SJSA1 (cell line): Measurements from ENCODE around the gene KIF4A. TPM values are rescaled to one million over a fixed set of nuclear protein-coding genes. Genes with fewer than 3 reads are reported as not detected.
A peak's percentile ranks its signal among the peaks of the same experiment; 100 is the strongest.
"Not testable (repeated sequence)": the region's sequence is repeated elsewhere in the genome, so short reads cannot be mapped to it uniquely, and the experiment has no call there.

ENCODE experiments used
- DNase-seq, 2 experiments: peaks; one replicate each; pipeline ENCODE4 v3.0.0-alpha.2; 2015 to 2020; ENCODE audit warnings: low spot score in 2 of 2, low read depth in 1 of 2
- H3K27ac ChIP-seq: fragments of 250-450 bp; sonication (Bioruptor Pico); 2 replicates; pipeline ENCODE4 v1.5.1; 2020; ENCODE audit warnings: mild to moderate bottlenecking, moderate library complexity
- H3K27me3 ChIP-seq: fragments of 250-450 bp; sonication (Bioruptor Pico); replicated peaks from 2 replicates; pipeline ENCODE4 v1.5.1; 2020; ENCODE audit warnings: mild to moderate bottlenecking, moderate library complexity
- H3K36me3 ChIP-seq: fragments of 250-450 bp; sonication (Bioruptor Pico); 2 replicates; pipeline ENCODE4 v1.5.1; 2020; ENCODE audit warnings: mild to moderate bottlenecking
- H3K4me1 ChIP-seq: fragments of 250-450 bp; sonication (Bioruptor Pico); replicated peaks from 2 replicates; pipeline ENCODE4 v1.6.1; 2021; ENCODE audit warnings: mild to moderate bottlenecking
- H3K4me3 ChIP-seq: fragments of 250-450 bp; sonication (Bioruptor Pico); 2 replicates; pipeline ENCODE4 v1.5.1; 2020; ENCODE audit warnings: mild to moderate bottlenecking
- H3K9me3 ChIP-seq: fragments of 250-450 bp; sonication (Bioruptor Pico); replicated peaks from 2 replicates; pipeline ENCODE4 v1.5.1; 2020; ENCODE audit warnings: mild to moderate bottlenecking
- total RNA-seq: library from RNA; depleted of rRNA; stranded (reverse); fragments of >200 nt; shearing (Covaris generic); gene quantifications from 2 replicates; pipeline ENCODE4 v1.2.3, GENCODE V29; 2014

KIF4A gene
- total RNA-seq, 1 experiment from 2014 or later, result 56.3 TPM

DNA sequence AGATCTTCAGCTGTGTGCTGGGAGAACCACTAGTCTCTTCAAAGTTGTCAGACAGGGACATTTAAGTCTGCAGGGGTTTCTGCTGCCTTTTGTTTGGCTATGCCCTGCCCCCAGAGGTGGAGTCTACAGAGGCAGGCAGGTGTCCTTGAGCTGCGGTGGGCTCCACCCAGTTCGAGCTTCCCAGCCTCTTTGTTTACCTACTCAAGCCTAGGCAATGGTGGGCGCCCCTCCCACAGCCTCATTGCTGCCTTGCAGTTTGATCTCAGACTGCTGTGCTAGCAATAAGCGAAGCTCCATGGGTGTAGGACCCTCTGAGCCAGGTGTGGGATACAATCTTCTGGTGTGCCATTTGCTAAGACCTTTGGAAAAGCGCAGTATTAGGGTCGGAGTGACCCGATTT, 78.8 kb downstream of the KIF4A start:
- not testable (repeated sequence) for H3K27ac ChIP-seq, H3K36me3 ChIP-seq, H3K9me3 ChIP-seq, DNase-seq, H3K4me3 ChIP-seq, H3K4me1 ChIP-seq, H3K27me3 ChIP-seq

GRCh38 chrX:70386235-70386634, 96.3 kb downstream of the KIF4A start:
- DNase-seq, result no peak
- no peaks in the 10 kb centered on the region for H3K4me1 ChIP-seq
- H3K27ac ChIP-seq, result no peak overlapping the region
- peaks cover 31% of the 10 kb centered on the region for H3K36me3 ChIP-seq
- H3K27me3 ChIP-seq, result no peaks in the 10 kb centered on the region
- H3K9me3 ChIP-seq, result no peaks in the 10 kb centered on the region
- no peak overlapping the region for H3K4me3 ChIP-seq

GRCh38 chrX:70398899-70399298, 109.0 kb downstream of the KIF4A start:
- Histone ChIP-seq H3K9me3 (no peaks in the 10 kb centered on the region), H3K4me3 (no peak overlapping the region)
- DNase-seq, result no peak

DNA sequence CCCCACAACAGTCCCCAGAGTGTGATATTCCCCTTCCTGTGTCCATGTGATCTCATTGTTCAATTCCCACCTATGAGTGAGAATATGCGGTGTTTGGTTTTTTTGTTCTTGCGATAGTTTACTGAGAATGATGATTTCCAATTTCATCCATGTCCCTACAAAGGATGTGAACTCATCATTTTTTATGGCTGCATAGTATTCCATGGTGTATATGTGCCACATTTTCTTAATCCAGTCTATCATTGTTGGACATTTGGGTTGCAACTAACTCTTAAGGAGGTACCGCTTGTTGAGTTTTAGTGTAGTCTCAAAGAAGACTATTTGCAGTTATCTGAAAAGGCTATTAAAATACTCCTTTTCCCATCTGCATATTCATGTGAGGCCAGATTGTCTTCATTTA, 110.3 kb downstream of the KIF4A start:
- not testable (repeated sequence) for H3K9me3 ChIP-seq, H3K27me3 ChIP-seq, H3K27ac ChIP-seq, H3K4me3 ChIP-seq, H3K4me1 ChIP-seq, DNase-seq
- H3K36me3 ChIP-seq, result peaks cover 50% of the 10 kb centered on the region

More at GRCh38 chrX:70398899-70399298, 109.0 kb downstream of the KIF4A start:
- H3K4me1 ChIP-seq, result no peaks in the 10 kb centered on the region
- peaks cover 37% of the 10 kb centered on the region for H3K36me3 ChIP-seq
- H3K27me3 ChIP-seq, result no peaks in the 10 kb centered on the region
- H3K27ac ChIP-seq, result no peak overlapping the region

GRCh38 chrX:70402721-70403120, 112.8 kb downstream of the KIF4A start:
- DNase-seq, result no peak
- Histone ChIP-seq H3K36me3 (peaks cover 52% of the 10 kb centered on the region), H3K27ac (no peak overlapping the region), H3K4me3 (no peak overlapping the region), H3K27me3 (no peaks in the 10 kb centered on the region), H3K9me3 (no peaks in the 10 kb centered on the region), H3K4me1 (no peaks in the 10 kb centered on the region)

- Histone ChIP-seq H3K4me1 (no peaks in the 10 kb centered on the region), H3K9me3 (no peaks in the 10 kb centered on the region), H3K27ac (no peak overlapping the region), H3K36me3 (peaks cover 59% of the 10 kb centered on the region), H3K4me3 (no peak overlapping the region), H3K27me3 (no peaks in the 10 kb centered on the region)
- no peak for DNase-seq
Observed at GRCh38 chrX:70405003-70405402, 115.1 kb downstream of the KIF4A start.

GRCh38 chrX:70410921-70411320, 121.0 kb downstream of the KIF4A start:
- no peak for DNase-seq
- H3K36me3 ChIP-seq, result peaks cover 20% of the 10 kb centered on the region

GRCh38 chrX:70411475-70411874, 121.6 kb downstream of the KIF4A start:
- Histone ChIP-seq H3K27ac (no peak overlapping the region), H3K27me3 (no peaks in the 10 kb centered on the region), H3K9me3 (no peaks in the 10 kb centered on the region), H3K36me3 (peaks cover 16% of the 10 kb centered on the region), H3K4me3 (no peak overlapping the region), H3K4me1 (no peaks in the 10 kb centered on the region)
- no peak for DNase-seq

More at GRCh38 chrX:70410921-70411320, 121.0 kb downstream of the KIF4A start:
- no peaks in the 10 kb centered on the region for H3K9me3 ChIP-seq
- no peak overlapping the region for H3K27ac ChIP-seq
- H3K4me1 ChIP-seq, result no peaks in the 10 kb centered on the region
- H3K4me3 ChIP-seq, result no peak overlapping the region
- no peaks in the 10 kb centered on the region for H3K27me3 ChIP-seq

DNA sequence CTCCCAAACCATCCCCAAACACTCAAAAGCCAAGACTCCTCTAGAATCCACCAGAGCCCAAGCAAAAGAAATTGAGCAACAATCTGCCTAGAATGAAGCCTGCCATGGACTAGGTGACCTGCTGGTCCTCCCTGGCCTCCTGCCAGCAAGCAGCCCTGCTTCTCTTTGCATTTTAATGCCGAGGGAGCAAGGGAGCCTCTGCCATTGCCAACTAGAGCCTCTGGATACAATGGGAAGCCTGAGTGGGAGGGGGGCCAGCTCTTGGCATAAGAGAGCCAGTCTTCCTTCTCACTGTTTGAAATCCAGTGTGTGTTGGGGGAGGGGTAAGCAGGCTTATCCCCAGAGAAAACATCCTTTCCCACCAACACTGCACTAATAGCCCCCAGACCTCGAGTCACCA, 131.7 kb downstream of the KIF4A start:
- DNase-seq, result no peak
- Histone ChIP-seq H3K4me1 (no peaks in the 10 kb centered on the region), H3K4me3 (no peak overlapping the region), H3K27me3 (no peaks in the 10 kb centered on the region), H3K9me3 (no peaks in the 10 kb centered on the region), H3K27ac (no peak overlapping the region), H3K36me3 (peaks cover 21% of the 10 kb centered on the region)

DNA sequence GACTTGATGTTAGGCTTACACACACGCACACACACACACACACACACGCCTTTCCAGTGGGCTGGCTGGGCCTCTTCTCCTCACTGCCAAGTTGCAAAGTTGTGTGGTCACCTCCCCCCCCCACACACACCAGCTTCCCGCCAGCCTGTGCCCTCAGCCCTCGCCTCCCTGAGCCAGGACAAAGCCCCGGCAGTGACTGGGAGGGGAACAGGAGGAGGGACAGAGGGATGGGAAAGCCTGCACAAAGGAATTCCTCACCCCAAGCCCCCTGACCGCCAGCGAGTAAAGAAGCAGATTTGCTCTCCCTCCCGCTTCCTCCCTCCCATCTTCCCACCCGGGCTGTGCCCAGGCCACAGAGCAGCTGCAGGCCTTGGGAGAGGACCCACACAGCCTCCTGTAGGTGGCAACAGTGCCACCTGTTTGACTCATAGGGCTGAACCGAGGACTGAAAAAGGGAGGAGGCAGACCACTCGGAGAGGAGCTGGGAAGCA, 133.0 kb downstream of the KIF4A start, which contains the start of gene GDPD2:
Gene GDPD2, plus strand, starts transcription at position 464 of the 491 bp plus-strand sequence. CDS start 1,671 bp downstream, outside the sequence.
- Histone ChIP-seq H3K27ac (no peak within 1 kb of the TSS), H3K4me3 (no peak within 1 kb of the TSS), H3K36me3 (peaks cover 15% of the 10 kb centered on the region), H3K4me1 (no peaks in the 10 kb centered on the region), H3K9me3 (no peaks in the 10 kb centered on the region), H3K27me3 (no peaks in the 10 kb centered on the region)
- DNase-seq, result peak in 1 of 2 experiments; percentile 2

DNA sequence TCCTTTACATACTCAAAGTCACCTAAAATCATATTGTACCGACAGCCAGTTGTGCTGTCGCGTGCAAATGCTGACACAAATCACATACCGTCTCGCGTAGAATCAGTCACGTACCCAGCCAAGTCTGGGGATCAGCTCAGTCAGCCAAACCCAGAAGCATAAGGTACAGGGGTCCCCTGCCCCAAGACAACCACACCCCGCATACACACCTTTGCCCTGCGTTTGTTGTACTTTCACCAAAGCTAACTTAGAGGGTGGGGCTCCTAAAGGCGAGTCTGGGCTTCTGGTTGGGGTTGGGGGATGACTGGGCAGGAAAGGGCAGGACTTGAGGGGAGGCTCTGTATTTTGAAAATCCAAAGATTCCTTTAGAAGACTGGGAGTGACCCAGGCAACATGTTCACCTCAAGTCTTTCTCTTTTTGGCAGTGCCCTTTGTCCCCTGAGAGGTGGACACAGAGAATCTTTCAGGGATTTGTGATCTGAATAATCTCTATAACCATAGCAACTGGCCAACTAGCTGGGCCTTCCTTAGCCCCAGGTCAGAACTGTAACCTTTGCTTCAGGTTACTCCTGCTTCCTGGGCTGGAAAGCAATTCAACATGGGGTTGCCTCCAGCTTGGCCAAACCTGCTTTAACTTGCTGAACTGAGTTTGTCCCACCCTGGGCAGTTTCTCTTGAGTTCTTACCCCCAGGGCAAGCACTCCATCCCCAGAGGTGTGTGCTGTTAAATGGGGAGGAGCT, 134.2 kb downstream of the KIF4A start:
- no peak overlapping the region for H3K4me3 ChIP-seq
- H3K27ac ChIP-seq, result no peak overlapping the region
- DNase-seq, result no peak
- H3K4me1 ChIP-seq, result no peaks in the 10 kb centered on the region
- H3K27me3 ChIP-seq, result no peaks in the 10 kb centered on the region
- H3K36me3 ChIP-seq, result peaks cover 7% of the 10 kb centered on the region; the same call in 1 of the 2 replicates
- no peaks in the 10 kb centered on the region for H3K9me3 ChIP-seq

DNA sequence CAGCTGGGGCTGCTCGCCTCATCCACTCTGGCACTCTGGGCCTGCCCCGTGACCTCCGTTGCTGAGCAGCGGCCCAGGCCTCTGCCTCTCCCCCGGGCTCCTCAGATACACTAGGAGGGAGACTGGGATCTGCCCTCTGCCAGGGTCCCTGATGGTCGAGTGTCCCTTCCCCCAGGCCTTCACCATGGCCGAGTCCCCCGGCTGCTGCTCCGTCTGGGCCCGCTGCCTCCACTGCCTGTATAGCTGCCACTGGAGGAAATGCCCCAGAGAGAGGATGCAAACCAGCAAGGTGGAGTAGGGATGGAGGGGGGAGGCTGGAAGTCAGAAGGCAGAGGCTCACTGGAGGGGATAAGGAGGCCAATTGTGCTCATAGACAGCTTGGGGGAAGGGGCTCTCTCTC, 134.9 kb downstream of the KIF4A start:
- H3K9me3 ChIP-seq, result no peaks in the 10 kb centered on the region
- H3K27ac ChIP-seq, result no peak overlapping the region
- DNase-seq, result no peak
- no peaks in the 10 kb centered on the region for H3K27me3 ChIP-seq
- H3K4me3 ChIP-seq, result no peak overlapping the region
- H3K4me1 ChIP-seq, result no peaks in the 10 kb centered on the region
- H3K36me3 ChIP-seq, result peaks cover under 1% of the 10 kb centered on the region; the same call in 1 of the 2 replicates

GRCh38 chrX:70426286-70427278, 136.7 kb downstream of the KIF4A start:
- no peaks in the 10 kb centered on the region for H3K4me1 ChIP-seq

GRCh38 chrX:70427365-70427764, 137.5 kb downstream of the KIF4A start:
- Histone ChIP-seq H3K27me3 (no peaks in the 10 kb centered on the region), H3K9me3 (no peaks in the 10 kb centered on the region), H3K36me3 (no peaks in the 10 kb centered on the region), H3K4me1 (no peaks in the 10 kb centered on the region), H3K4me3 (no peak overlapping the region), H3K27ac (no peak overlapping the region)
- no peak for DNase-seq

More at GRCh38 chrX:70426286-70427278, 136.7 kb downstream of the KIF4A start:
- Histone ChIP-seq H3K36me3 (no peaks in the 10 kb centered on the region), H3K27ac (no peak overlapping the region), H3K9me3 (no peaks in the 10 kb centered on the region), H3K4me3 (no peak overlapping the region), H3K27me3 (no peaks in the 10 kb centered on the region)
- no peak for DNase-seq
